ENCODE data around the gene IL12RB2. TPM values are rescaled to one million over a fixed set of nuclear protein-coding genes. Genes with fewer than 3 reads are reported as not detected.
"Not testable (repeated sequence)": the region's sequence is repeated elsewhere in the genome, so short reads cannot be mapped to it uniquely, and the experiment has no call there.

IL12RB2 gene
- total RNA-seq, 1 experiment from 2014 or later, result not detected

DNA sequence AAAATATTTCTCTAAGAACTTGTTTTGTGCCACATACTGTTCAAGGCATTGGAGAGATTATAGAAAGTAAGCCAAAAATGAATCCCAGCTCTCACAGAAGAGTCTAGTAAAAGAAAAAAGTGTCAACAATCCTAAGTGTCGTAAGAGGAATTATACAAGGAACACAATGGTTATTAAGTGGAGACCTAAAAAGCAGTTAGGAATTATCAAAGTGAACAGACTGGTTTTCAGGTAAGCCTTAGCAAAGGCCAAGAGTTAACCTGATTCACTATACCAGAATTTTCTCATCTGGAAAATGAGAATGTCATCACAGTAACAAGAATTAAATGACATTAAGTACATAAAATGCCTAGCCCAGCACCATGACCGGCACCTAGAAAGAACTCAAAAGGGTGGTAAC, 106.9 kb downstream of the IL12RB2 start:
- Histone ChIP-seq H3K27me3 (ENCODE audit: low read length) (no peaks in the 10 kb centered on the region), H3K9me3 (ENCODE audit: low read length) (no peaks in the 10 kb centered on the region), H3F3A (ENCODE audit: low read length, unreplicated experiment) (peaks cover 3% of the 10 kb centered on the region), H3K9me2 (replicated peaks; ENCODE audit: low read length) (no peaks in the 10 kb centered on the region), H2AFZ (ENCODE audit: low read length) (no peak overlapping the region), H3K9ac (ENCODE audit: low read length) (no peak overlapping the region), H3K4me1 (ENCODE audit: insufficient read depth, low read length) (no peaks in the 10 kb centered on the region), H3K4me2 (ENCODE audit: low read length) (no peak overlapping the region), H4K20me1 (ENCODE audit: low read length) (peaks cover 60% of the 10 kb centered on the region), H3K27ac (ENCODE audit: low read length) (no peak overlapping the region), H3K36me3 (ENCODE audit: low read depth, low read length) (peaks cover 91% of the 10 kb centered on the region), H3K79me2 (ENCODE audit: low read length) (peaks cover 74% of the 10 kb centered on the region), H3K4me3 (ENCODE audit: low read length) (no peak overlapping the region)
- ChIA-PET CTCF (no interaction called here), POLR2A (ENCODE audit: unreplicated experiment) (no interaction called here)
- intact Hi-C loops (cut with micrococcal nuclease), result no loop called here
- BruUV-seq (replicated peaks), result no TSS peak
- TF ChIP-seq EZH2 (IDR thresholded peaks at IDR 0.05; ENCODE audit: low read length, unreplicated experiment) (no peak), EZH2phosphoT487 (IDR thresholded peaks at IDR 0.05; ENCODE audit: borderline replicate concordance, low read length) (no peak)
- TF ChIP-seq, protein P1, sequence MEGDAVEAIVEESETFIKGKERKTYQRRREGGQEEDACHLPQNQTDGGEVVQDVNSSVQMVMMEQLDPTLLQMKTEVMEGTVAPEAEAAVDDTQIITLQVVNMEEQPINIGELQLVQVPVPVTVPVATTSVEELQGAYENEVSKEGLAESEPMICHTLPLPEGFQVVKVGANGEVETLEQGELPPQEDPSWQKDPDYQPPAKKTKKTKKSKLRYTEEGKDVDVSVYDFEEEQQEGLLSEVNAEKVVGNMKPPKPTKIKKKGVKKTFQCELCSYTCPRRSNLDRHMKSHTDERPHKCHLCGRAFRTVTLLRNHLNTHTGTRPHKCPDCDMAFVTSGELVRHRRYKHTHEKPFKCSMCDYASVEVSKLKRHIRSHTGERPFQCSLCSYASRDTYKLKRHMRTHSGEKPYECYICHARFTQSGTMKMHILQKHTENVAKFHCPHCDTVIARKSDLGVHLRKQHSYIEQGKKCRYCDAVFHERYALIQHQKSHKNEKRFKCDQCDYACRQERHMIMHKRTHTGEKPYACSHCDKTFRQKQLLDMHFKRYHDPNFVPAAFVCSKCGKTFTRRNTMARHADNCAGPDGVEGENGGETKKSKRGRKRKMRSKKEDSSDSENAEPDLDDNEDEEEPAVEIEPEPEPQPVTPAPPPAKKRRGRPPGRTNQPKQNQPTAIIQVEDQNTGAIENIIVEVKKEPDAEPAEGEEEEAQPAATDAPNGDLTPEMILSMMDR (conservative IDR thresholded peaks at IDR 0.05; ENCODE audit: low read depth, low read length), result no peak
- DNase-seq (no peak), ATAC-seq (no peak)

GRCh38 chr1:67415041-67415440, 107.4 kb downstream of the IL12RB2 start:
- TF ChIP-seq EZH2phosphoT487 (IDR thresholded peaks at IDR 0.05; ENCODE audit: borderline replicate concordance, low read length) (no peak), EZH2 (IDR thresholded peaks at IDR 0.05; ENCODE audit: low read length, unreplicated experiment) (no peak)
- TF ChIP-seq, protein P1 (conservative IDR thresholded peaks at IDR 0.05; ENCODE audit: low read depth, low read length), result no peak
- H3K27me3 ChIP-seq (ENCODE audit: low read length), result no peaks in the 10 kb centered on the region
- ChIA-PET POLR2A (ENCODE audit: unreplicated experiment) (no interaction called here), CTCF (no interaction called here)
- H2AFZ ChIP-seq (ENCODE audit: low read length), result no peak overlapping the region
- no peak overlapping the region for H3K4me2 ChIP-seq (ENCODE audit: low read length)
- DNase-seq (no peak), ATAC-seq (no peak)
- peaks cover 90% of the 10 kb centered on the region for H3K36me3 ChIP-seq (ENCODE audit: low read depth, low read length)
- H3K9me3 ChIP-seq (ENCODE audit: low read length), result no peaks in the 10 kb centered on the region
- peaks cover 6% of the 10 kb centered on the region for H3F3A ChIP-seq (ENCODE audit: low read length, unreplicated experiment)
- H3K9ac ChIP-seq (ENCODE audit: low read length), result no peak overlapping the region
- H3K4me3 ChIP-seq (ENCODE audit: low read length), result no peak overlapping the region
- peaks cover 62% of the 10 kb centered on the region for H4K20me1 ChIP-seq (ENCODE audit: low read length)
- no peak overlapping the region for H3K27ac ChIP-seq (ENCODE audit: low read length)
- no TSS peak for BruUV-seq (replicated peaks)
- H3K4me1 ChIP-seq (ENCODE audit: insufficient read depth, low read length), result no peaks in the 10 kb centered on the region
- intact Hi-C loops (cut with micrococcal nuclease), result no loop called here
- no peaks in the 10 kb centered on the region for H3K9me2 ChIP-seq (replicated peaks; ENCODE audit: low read length)
- peaks cover 77% of the 10 kb centered on the region for H3K79me2 ChIP-seq (ENCODE audit: low read length)

DNA sequence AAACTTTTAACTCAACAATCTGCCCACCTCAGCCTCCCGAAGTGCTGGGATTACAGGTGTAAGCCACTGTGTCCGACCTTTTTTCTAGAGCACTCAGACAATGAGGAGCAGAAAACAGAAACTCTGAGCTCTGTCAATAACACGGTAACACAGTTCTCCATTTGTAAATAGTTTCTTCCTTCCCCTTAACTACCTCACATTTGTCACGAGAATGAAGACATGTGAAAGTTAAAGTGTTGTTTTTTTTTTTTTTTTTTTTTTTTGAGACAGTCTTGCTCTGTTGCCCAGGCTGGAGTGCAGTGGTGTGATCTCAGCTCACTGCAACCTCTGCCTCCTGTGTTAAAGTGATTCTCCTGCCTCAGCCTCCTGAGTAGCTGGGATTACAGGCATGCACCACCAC, 110.1 kb downstream of the IL12RB2 start:
- H3K27me3 ChIP-seq (ENCODE audit: low read length); DNase-seq; H3K4me2 ChIP-seq (ENCODE audit: low read length); H3K4me1 ChIP-seq (ENCODE audit: insufficient read depth, low read length); H3K9ac ChIP-seq (ENCODE audit: low read length); H2AFZ ChIP-seq (ENCODE audit: low read length); CTCF ChIA-PET; intact Hi-C loops (cut with micrococcal nuclease); POLR2A ChIA-PET (ENCODE audit: unreplicated experiment); H3K27ac ChIP-seq (ENCODE audit: low read length); H3F3A ChIP-seq (ENCODE audit: low read length, unreplicated experiment); H3K9me3 ChIP-seq (ENCODE audit: low read length); ATAC-seq; BruUV-seq (replicated peaks); H3K9me2 ChIP-seq (replicated peaks; ENCODE audit: low read length); H3K4me3 ChIP-seq (ENCODE audit: low read length): not testable (repeated sequence)
- H3K36me3 ChIP-seq (ENCODE audit: low read depth, low read length), result peaks cover 92% of the 10 kb centered on the region
- H3K79me2 ChIP-seq (ENCODE audit: low read length), result peaks cover 90% of the 10 kb centered on the region
- H4K20me1 ChIP-seq (ENCODE audit: low read length), result peaks cover 66% of the 10 kb centered on the region
